ENCODE data around the gene TMEM98.
"Not testable (repeated sequence)": the region's sequence is repeated elsewhere in the genome, so short reads cannot be mapped to it uniquely, and the experiment has no call there.

Gene TMEM98, protein sequence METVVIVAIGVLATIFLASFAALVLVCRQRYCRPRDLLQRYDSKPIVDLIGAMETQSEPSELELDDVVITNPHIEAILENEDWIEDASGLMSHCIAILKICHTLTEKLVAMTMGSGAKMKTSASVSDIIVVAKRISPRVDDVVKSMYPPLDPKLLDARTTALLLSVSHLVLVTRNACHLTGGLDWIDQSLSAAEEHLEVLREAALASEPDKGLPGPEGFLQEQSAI

DNA sequence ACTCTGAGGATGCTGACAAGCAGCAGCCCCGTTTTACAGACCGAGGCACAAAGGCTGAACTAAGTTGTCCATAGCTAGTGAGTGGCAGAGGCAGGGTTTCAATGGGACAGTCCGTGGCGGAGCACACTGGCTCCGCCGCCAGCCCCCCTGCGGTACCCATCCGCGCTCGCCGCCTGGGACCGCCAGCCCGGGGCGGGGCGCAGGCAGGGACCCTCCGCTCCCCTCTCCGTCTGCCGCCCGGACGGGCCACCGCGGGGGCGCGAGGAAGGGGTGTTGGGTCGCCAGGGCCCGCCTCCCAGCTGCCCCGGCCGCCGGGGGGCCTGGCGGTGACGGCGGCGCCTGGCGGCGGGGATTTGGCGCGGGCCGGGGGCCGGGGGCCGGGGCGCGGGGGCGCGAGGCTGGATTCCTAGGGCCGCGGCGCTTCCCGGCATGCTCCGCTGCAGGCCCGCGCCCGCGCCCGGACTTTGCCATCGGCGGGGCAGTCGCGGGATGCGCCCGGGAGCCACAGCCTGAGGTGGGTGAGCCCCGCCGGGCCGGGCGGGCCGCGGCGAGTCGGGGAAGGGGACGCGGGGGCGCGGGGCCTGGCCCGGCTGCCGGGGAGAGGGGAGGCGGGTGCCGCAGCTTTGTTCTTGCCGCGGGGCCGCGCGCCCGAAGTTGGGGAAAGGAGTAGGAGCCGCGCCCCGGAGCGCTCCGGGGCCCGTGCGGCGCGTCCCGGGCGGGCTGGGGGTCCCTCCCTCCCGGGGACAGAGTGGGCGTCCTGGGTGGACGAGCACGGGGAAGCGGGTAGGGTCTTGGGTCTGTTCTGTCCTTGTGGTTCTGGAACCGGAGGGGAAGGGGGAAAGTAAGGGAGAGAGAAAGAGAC lies at the start of gene TMEM98:
Gene TMEM98, plus strand, starts transcription at position 430 of the 862 bp plus-strand sequence. CDS start 3,376 bp downstream, outside the sequence.
- DNase-seq = peak; percentile 37

DNA sequence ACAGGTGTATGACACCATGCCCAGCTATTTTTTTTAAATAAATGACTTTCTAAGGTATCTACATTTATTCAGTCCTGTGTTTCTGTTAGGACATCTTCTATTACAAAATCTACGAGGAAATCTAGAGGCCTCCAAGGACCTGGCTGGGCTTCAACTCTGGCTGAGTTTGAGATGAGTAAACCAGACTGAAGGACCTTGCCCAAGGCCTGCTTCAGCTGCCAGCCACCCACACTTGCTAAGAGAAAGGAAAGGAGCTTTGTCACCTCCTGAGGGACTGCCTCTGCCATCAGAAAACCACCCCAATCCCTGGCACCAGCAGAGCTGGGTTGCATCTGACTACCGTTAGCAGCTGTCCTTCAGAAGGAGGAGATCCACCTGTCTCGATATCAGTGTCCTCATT lies 49.7 kb upstream of the TMEM98 start:
- no peak for DNase-seq

DNA sequence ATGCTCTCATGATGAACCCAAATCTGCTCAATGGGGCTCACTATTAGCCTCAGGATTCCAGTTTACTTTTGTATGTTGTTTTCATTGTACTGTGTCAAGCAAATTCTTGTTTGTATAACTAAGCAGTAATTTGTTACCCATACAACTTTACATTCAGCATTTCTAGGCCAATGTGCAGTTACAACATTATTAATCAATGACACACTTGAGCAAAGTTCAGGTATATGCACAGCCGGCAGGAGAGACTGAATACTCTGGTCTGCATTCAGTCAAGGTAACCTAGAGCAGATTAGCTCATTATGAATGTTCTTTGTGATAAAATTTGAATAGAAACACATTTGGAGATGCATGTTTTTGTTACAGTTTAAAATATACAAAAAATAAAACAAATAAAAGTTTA lies 48.8 kb upstream of the TMEM98 start:
- DNase-seq = no peak

DNA sequence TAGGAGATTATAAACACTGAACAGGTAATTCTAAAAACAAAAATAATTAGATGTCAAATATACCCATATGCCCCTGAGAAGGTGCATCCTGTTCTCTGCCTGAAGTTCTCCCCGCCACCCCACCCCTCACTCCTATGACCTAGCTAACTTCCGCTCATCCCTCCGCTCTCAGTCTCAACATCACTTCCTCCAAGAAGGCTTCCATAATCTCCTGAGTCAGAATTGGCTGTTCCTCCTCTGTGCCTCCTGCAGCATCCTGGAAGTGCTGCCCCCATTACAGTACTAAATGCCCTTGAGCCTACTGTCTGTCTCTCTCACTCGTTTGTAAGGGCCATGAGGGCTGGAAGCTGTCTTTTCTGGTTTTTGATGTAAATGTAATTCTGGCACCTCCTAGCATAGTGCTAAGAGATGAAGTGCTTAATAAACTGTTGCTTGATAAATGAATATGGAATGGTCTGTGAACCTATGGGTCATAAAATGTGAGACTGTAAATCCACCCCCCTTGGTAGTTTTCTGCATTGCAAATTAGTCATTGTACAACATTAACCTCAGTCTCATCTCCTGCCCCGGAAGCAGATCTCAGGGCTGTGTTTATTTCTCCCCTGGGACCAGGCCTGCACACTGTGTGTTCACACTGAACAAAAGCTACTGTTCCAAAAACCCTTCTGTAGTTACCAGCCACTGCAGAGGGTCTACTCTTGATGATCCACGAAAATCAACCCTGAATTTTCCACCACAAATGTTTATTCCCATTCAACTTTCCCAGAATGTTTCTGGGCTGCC lies 47.1 kb upstream of the TMEM98 start:
- no peak for DNase-seq

DNA sequence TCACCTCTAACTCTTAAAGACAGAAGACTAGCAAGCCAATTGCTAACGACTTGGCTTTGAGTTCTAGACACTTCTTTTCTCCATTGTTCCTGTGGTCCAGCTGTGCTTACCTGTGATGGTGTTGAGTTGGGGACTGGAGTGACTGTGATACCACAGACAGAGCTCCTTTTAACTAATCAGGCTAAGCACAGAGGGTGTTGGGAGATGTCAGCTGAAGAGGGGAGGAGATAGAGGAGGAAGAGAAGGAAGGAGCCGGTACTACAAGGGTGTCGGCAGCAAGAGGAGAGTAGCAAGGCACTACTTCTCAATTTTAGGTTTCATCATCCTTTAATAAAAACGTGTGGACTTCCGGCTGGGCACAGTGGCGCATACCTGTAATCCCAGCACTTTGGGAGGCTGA lies 45.9 kb upstream of the TMEM98 start:
- DNase-seq = peak; percentile 28

DNA sequence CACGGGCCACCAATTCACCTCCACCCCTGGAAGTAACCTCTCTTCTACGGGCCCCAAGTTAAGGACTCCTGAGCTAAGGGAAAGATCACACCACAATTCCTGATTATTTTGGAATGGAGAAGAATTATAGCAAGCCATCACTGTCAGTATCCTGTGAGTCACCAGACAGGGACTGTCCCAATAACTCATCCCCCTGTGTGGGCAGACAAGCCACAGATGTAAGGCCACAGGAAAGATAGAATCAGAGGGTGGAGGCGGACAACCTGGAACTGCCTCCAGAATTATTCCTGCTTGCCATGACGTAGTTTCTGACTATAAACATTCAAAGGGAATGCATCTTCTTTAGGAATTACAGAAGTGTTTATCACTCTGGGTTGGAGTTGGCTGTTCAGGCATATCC lies 45.2 kb upstream of the TMEM98 start:
- DNase-seq = no peak

DNA sequence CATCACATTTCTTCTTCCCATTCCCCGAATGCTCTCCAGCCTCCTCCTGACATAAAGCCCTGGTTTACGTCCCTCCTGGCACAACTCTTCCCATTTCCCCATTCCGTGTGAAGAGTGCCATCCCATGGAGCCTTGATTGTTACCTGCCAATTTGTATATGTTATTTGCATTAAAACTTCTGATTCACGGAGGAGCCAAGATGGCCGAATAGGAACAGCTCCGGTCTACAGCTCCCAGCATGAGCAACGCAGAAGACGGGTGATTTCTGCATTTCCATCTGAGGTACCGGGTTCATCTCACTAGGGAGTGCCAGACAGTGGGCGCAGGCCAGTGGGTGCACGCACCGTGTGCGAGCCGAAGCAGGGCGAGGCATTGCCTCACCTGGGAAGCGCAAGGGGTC lies 41.0 kb upstream of the TMEM98 start:
- DNase-seq = not testable (repeated sequence)

DNA sequence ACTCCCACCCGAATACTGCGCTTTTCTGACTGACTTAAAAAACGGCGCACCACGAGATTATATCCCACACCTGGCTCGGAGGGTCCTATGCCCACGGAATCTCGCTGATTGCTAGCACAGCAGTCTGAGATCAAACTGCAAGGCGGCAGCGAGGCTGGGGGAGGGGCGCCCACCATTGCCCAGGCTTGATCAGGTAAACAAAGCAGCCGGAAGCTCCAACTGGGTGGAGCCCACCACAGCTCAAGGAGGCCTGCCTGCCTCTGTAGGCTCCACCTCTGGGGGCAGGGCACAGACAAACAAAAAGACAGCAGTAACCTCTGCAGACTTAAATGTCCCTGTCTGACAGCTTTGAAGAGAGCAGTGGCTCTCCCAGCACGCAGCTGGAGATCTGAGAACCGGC lies 40.5 kb upstream of the TMEM98 start:
- not testable (repeated sequence) for DNase-seq

DNA sequence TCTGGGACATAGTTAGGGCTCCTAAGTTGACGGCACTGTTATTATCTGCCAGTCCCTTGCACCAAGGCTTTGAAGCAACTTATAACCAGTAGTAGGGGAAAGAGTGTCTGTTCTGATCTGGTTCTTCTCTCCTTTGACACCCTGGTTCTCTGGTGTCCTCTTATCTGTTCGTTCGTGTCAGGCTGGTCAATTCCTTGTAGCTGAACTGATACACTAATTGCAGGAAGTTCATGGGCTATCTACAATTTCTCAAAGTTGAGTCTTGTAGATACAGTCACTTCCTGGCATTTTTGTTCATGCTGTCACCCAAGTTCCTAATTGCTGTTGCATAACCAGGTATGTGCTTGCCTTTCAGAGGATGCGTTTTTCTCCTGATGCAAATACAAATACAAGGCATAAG lies 33.7 kb upstream of the TMEM98 start:
- peak; percentile 56 for DNase-seq

DNA sequence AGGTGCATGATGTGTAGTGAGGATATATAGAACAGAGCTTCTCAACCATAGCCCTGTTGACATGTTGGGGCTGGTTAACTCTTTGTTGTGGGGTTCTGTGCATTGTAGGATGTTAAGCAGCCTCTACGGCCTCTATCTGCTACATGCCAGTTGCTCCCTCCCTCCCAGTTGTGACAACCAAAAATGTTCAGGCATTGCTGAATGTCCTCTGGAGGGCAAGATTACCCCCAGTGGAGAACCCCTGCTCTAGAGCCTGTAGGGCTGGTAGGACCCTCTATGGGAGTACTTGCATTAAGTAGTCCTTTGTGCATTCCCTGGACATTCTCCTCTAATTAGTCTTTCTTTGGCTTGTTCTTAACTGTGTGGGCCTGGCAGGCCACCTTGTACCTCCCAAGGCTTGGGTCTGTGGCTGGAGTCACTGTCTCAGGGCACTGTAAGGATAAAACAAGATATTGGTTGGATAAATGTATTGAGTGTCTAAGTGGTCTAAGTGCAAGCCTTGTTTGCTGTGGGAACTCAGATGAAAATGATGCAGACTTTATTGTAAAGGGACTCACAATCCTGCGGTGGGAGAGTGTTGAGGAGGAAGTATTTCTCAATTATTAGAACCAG lies 31.2 kb upstream of the TMEM98 start:
- peak; percentile 46 for DNase-seq

DNA sequence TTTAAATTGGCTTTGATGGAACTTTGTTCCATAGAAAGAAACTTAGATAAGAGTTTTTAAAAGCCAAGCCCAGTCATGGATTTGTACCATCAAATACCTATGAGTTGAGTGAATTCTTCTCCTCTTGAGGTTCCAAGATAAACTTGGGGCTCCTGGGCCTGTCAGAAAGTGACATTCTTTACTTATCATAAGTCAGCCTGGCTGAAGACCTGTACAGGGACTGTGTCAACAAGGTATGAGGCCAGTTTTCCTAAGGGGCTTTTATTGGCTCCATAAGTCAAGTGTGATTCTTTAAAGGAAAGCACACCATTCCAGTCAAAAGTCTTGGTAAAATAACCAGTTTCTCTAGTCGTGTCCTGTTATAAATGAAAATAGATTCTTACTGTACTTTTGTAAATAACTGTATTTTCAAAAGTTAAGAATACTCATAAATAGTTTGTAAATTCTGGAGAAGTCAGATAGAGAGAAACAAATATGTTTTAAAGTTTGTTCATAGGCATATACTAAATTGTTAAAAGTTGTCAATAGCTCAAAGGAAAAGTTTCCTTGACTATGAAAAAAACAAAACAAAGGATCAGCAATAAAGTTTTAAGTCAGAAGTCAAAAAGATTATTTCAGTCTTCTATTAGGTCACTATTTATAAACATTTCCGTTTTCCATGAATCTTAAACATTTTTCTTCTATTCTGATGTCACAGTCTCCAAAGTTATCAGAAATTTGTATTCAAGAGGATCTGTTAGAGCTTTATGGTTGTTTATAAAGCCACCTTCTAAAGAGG lies 28.5 kb upstream of the TMEM98 start:
- no peak for DNase-seq

DNA sequence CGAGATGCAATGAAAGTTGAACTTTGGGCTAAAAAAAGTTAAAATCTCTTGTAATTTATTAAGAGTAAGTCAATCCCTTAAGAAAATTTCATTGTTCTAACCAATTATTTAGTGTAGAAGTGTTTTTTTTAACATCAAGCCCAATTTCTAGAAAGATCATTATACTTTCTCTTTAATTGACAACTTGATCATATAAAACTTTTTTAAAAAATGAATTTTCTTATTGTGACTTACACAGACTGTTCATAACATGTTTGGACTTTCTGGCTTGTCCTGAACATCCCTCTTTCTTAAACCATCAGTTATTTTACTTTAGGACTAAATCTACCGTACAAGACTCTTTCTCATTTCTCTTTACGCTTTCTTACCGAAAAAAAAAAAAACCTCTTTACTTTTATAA lies 26.2 kb upstream of the TMEM98 start:
- no peak for DNase-seq

DNA sequence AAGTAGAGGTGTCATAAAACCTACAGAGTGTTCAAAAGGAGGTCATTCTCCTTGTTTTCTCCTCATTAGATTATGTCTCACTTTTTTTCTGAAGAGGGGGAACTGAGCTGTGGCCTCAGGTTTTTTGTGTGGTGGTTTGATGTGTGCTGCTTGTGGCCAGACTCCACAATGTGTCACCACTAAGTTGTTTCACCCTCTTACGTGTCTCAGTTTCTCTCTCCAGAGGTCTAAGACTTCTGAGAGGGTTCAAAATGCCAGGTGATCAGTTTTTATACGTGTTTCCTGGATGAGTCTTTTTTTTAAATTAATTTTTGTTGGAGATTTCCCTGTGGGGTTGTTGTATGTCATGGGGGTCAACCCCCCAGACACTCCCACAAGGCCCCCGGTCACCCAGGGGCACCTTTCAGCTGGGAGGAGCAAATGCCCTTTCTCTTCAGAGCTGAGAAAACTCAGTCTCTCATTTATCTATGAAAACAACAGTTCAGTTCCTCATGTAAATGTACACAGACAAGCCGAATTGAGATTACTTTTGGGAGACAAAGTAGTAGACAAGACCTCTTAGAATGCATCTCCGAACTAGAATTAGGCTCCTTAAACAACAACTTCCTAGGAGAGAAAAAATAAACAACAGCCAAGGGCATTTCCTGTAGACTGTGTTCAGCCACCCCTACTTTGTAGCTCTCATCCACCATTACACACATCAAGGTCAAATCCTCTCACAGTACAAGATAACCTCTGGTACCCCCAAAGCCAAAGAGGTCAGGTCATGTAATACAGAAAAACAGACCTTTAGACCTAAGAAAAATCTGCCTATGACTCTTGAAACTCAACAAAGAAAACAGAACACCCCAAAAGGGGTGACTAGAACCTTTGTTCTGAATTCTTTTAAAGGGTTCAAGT lies 23.9 kb upstream of the TMEM98 start:
- DNase-seq = no peak

DNA sequence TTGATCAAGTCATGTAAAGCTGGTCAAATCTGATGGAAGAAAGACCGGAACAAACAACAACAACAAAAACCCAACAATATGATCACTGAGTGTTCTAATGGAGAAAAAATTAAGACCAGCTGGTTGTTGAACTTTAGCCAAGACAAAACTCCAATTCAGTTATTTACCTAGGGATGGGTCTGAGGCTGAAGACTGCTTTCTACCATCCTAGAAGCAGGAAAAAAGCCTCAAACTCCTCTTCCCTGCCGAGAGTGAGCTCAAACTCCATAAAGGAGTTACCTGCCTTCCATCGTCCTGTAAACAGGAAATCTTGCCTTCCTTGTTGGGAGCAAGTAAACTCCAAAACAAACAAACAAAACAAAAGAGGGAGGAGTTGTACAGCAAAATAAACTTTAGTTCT lies 23.1 kb upstream of the TMEM98 start:
- DNase-seq = no peak

DNA sequence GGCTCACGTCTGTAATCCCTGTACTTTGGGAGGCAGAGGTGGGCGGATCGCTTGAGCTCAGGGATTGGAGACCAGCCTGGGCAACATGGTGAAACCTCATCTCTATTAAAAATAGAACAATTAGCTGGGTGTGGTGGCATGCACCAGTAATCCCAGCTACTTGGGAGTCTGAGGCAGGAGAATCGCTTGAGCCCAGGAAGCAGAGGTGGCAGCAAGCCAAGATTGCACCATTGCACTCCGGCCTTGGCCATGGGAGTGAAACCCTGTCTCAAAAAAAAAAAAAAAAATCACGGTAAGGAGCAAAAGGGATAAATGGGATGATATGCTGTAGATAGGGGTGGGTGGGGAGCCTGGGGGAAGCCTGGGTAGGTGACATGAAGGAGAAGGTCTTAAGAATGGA lies 20.4 kb upstream of the TMEM98 start:
- DNase-seq = no peak

DNA sequence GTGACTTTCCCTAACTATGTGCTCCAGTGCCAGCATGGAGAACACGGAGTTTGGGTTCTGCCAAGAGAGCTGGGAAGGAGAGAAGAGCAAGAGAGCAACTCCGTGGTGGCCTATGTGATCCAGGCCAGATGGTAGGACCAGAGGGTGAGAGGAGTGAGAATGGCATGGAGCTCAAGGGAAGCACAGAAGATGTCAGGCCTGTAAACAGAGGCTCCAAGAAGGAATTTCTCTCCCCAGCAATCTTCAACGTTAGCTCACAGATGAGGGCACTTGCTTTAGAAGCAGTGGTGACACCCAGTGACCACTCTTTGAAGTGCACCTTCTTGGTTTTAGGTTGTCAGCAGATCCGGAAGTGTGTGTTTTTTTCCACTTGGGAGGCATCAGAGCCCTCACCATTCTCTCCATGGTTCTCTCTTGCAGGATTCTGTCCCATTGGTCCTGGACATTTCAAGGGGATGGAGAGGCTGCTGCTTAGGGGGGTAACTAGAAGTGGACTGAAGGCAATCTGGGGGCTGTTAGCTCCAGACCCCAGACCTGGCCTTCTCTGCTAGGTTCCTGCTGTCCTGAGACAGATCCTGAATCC lies 18.1 kb upstream of the TMEM98 start:
- peak; percentile 93 for DNase-seq

DNA sequence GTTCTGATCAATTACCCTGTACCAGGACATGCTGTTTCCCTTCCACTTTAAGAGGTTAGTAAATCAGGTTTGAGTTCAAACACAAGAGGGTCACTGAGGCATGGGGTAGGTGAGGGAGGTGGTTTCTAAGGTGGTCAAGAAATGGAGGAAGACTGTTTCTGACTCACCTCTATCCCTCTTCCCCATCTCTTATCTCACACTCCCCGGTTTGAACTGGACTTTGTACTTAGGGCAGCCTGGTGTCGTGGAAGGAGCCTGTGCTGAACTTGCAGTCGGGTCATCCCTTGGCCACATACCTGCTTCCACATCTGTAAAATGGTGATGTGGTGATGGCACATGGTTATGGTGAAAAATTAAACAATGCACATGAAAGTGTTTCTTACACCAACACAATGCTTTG lies 17.2 kb upstream of the TMEM98 start:
- no peak for DNase-seq

DNA sequence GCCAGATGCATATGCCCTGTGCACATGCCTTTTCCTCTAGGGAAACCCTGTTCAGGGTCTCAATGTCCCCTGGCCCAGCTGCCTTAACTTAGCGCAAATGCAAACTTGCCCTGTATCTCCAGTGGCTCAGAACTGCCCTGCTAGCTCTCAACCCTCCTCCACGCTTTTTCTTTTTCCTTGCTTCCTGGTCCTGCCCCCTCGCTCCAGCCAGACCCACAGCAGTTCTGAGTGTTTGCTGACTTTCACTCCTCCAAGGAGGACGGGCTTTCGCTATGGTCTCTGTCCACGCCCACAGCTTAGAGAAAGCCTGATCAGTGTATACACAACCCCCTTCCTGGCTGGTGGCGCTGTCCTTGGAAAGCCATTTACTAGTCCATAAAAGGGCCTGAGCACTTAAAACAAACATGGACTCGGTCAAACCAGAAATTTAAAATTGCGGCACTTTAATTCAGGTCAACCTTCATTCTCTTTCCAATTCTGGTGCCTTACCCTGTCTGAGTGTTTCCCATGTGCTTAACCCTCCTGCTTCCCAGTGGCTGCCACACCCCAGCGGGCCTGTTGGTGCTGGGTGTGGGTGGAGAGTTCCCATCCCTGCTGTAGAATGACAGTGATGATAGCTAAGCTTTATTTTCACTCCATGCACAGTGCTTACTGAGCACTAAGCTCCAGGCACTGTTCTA lies 15.6 kb upstream of the TMEM98 start:
- no peak for DNase-seq

DNA sequence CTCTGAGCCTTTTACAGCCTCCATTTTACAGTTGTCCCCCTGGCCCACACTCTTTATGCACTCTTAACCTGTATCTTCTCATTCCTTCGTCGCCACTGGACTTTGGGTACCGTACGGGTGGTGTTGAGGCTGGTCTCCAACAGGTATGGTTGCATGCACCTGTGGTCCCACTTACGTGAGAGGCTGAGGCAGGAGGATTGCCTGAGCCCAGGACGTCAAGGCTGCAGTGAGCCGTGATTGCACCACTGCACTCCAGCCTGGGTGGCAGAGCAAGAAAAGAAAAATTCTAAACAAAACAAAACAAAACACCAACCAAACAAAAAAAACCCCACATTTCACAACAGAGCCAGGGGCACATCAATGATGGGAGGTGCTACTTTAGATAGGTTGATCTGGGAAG lies 14.4 kb upstream of the TMEM98 start:
- DNase-seq = no peak

DNA sequence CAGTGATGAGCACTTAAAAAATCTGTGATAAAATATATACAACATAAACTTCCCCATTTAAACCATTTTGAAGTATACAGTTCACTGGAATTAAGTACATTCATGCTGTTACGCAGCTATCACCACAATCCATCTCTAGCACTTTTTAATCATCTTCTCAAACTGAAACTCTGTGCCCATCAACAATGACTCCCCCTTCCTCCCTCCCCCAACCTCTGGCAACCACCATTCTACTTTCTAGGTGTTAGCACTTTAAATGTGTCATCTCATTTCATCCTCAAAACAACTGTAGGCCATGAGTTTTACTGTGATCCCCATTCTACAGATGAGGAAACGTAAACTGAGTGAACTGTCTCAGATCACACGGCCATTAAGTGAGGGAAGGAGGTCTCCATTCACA lies 13.8 kb upstream of the TMEM98 start:
- DNase-seq = no peak

Measured in hematopoietic multipotent progenitor cell treated with erythropoietin and hydrocortisone succinate and interleukin-3 and kit ligand, for 4 days (in vitro differentiated cells).